H1 (cell line): ENCODE results near the gene PNLIP. TPM values are rescaled to one million over a fixed set of nuclear protein-coding genes. Genes with fewer than 3 reads are reported as not detected.

Experiments
- CTCF ChIA-PET: fragments of 300-600 bp; sonication (Branson Sonifier 250); formaldehyde crosslinking; loops from one replicate; lab custom pipeline; 2021; ENCODE audit not compliant: partially characterized antibody; lab: Charles Lee
- POLR2A ChIA-PET: fragments of 300-600 bp; sonication (Branson Sonifier 250); formaldehyde crosslinking; loops from one replicate; lab custom pipeline; 2021; ENCODE audit warnings: inconsistent platforms; ENCODE audit not compliant: partially characterized antibody; lab: Charles Lee
- DNase-seq, 2 experiments: peaks; one replicate each; pipeline versions ENCODE4 v3.0.0 to v3.0.0-alpha.2; 2010 to 2022; ENCODE audit warnings: low spot score in 2 of 2, low read depth in 1 of 2, mixed read lengths in 1 of 2
- FAIRE-seq: peaks from 2 replicates; lab custom pipeline; 2011; peaks lifted over from hg19 to GRCh38; lab: Jason Lieb, UNC
- H2AFZ ChIP-seq: 2 replicates; pipeline ENCODE4 v1.8.1; 2012; ENCODE audit warnings: low read length, inconsistent platforms
- H2AK5ac ChIP-seq: 2 replicates; pipeline ENCODE4 v1.6.1; 2013; ENCODE audit warnings: low read depth, low read length
- H2BK120ac ChIP-seq: replicated peaks from 2 replicates; pipeline ENCODE3; 2013; ENCODE audit warnings: low read depth, low read length, inconsistent platforms
- H2BK12ac ChIP-seq: 2 replicates; pipeline ENCODE4 v1.6.1; 2013; ENCODE audit warnings: low read depth, low read length
- H2BK15ac ChIP-seq: 2 replicates; pipeline ENCODE4 v1.6.1; 2013; ENCODE audit warnings: low read length
- H2BK20ac ChIP-seq: 2 replicates; pipeline ENCODE4 v1.6.1; 2013; ENCODE audit warnings: low read length
- H2BK5ac ChIP-seq: 2 replicates; pipeline ENCODE4 v1.6.1; 2013; ENCODE audit warnings: low read depth, low read length
- H3K14ac ChIP-seq: 2 replicates; pipeline ENCODE4 v1.6.1; 2013; ENCODE audit warnings: inconsistent platforms; ENCODE audit not compliant: insufficient read length
- H3K18ac ChIP-seq: 2 replicates; pipeline ENCODE4 v1.6.1; 2013; ENCODE audit warnings: low read length; ENCODE audit errors: extremely low read depth
- H3K23ac ChIP-seq: 2 replicates; pipeline ENCODE4 v1.6.1; 2013; ENCODE audit warnings: inconsistent platforms; ENCODE audit not compliant: insufficient read length
- H3K23me2 ChIP-seq: 2 replicates; pipeline ENCODE4 v1.6.1; 2013; ENCODE audit warnings: low read depth, low read length
- H3K27ac ChIP-seq: 2 replicates; pipeline ENCODE4 v1.6.1; 2011; ENCODE audit warnings: low read depth, low read length, inconsistent platforms
- H3K27me3 ChIP-seq, 4 experiments: replicated peaks in 1 of 4; 1 replicate in 1 of 4; 2 replicates in 3 of 4; pipeline versions ENCODE4 v1.6.1 to v1.8.1; 2011 to 2013; ENCODE audit warnings: low read length in 3 of 4, mild to moderate bottlenecking in 3 of 4, inconsistent platforms in 2 of 4, mixed read lengths in 2 of 4, moderate library complexity in 1 of 4; ENCODE audit not compliant: control insufficient read depth in 3 of 4, insufficient read depth in 3 of 4; ENCODE audit errors: extremely low read depth in 1 of 4
- H3K36me3 ChIP-seq, 4 experiments: 2 replicates each; pipeline versions ENCODE4 v1.6.1 to v1.8.1; 2011 to 2013; ENCODE audit warnings: mild to moderate bottlenecking in 4 of 4, low read length in 3 of 4, moderate library complexity in 2 of 4, control low read depth in 1 of 4, inconsistent platforms in 1 of 4; ENCODE audit not compliant: insufficient read depth in 4 of 4, control insufficient read depth in 2 of 4
- H3K4ac ChIP-seq: replicated peaks from 2 replicates; pipeline ENCODE3; 2013; ENCODE audit warnings: low read length, low read depth, mixed read lengths, inconsistent platforms; ENCODE audit not compliant: insufficient read length
- H3K4me1 ChIP-seq, 4 experiments: replicated peaks in 1 of 4; 1 replicate in 1 of 4; 2 replicates in 3 of 4; pipeline versions ENCODE4 v1.6.1 to v1.8.1; 2011 to 2013; ENCODE audit warnings: low read length in 3 of 4, inconsistent platforms in 2 of 4, mixed read lengths in 1 of 4; ENCODE audit not compliant: insufficient read depth in 4 of 4, control insufficient read depth in 3 of 4
- H3K4me2 ChIP-seq, 2 experiments: 2 replicates each; pipeline versions ENCODE4 v1.6.1 to v1.8.1; 2011 to 2013; ENCODE audit warnings: low read depth in 2 of 2, low read length in 2 of 2, control low read depth in 1 of 2, inconsistent platforms in 1 of 2, mild to moderate bottlenecking in 1 of 2; ENCODE audit not compliant: insufficient read depth in 1 of 2
- H3K4me3 ChIP-seq, 4 experiments: fragments of 200-600, 300-600 bp in 1 of 4; sonication (generic), shearing (Covaris generic), sonication (Bioruptor Twin) in 1 of 4; 2 replicates each; pipeline versions ENCODE4 v1.5.1 to v1.8.1; 2011 to 2016; ENCODE audit warnings: low read length in 4 of 4, low read depth in 3 of 4, control low read depth in 2 of 4, inconsistent platforms in 2 of 4, mild to moderate bottlenecking in 2 of 4, mixed read lengths in 1 of 4, moderate library complexity in 1 of 4; ENCODE audit not compliant: insufficient read depth in 2 of 4; ENCODE audit errors: extremely low read depth in 1 of 4
- H3K56ac ChIP-seq: replicated peaks from 2 replicates; pipeline ENCODE3; 2013; ENCODE audit warnings: low read depth, mild to moderate bottlenecking, mixed read lengths, low read length, inconsistent platforms; ENCODE audit not compliant: insufficient read length
- H3K79me1 ChIP-seq: 2 replicates; pipeline ENCODE4 v1.6.1; 2013; ENCODE audit warnings: low read depth, low read length, control low read depth
- H3K79me2 ChIP-seq, 2 experiments: 2 replicates each; pipeline versions ENCODE4 v1.6.1 to v1.8.1; 2012 to 2013; ENCODE audit warnings: low read length in 2 of 2, mild to moderate bottlenecking in 2 of 2, inconsistent platforms in 1 of 2; ENCODE audit not compliant: insufficient read depth in 2 of 2, control insufficient read depth in 1 of 2
- H3K9ac ChIP-seq, 4 experiments: replicated peaks in 1 of 4; 1 replicate in 1 of 4; 2 replicates in 3 of 4; pipeline versions ENCODE4 v1.6.1 to v1.8.1; 2011 to 2013; ENCODE audit warnings: low read depth in 3 of 4, low read length in 3 of 4, control low read depth in 2 of 4, mild to moderate bottlenecking in 2 of 4, moderate library complexity in 2 of 4, inconsistent platforms in 1 of 4; ENCODE audit errors: extremely low read depth in 1 of 4
- H3K9me3 ChIP-seq, 2 experiments: 2 replicates each; pipeline versions ENCODE4 v1.6.1 to v1.8.1; 2012 to 2013; ENCODE audit warnings: mild to moderate bottlenecking in 2 of 2, moderate library complexity in 2 of 2, control low read depth in 1 of 2, inconsistent platforms in 1 of 2, low read depth in 1 of 2, low read length in 1 of 2, mixed read lengths in 1 of 2; ENCODE audit not compliant: insufficient read depth in 2 of 2
- H4K20me1 ChIP-seq, 2 experiments: replicated peaks in 1 of 2; 2 replicates each; pipeline versions ENCODE3 to v1.8.1; 2011 to 2013; ENCODE audit warnings: inconsistent platforms in 2 of 2, low read length in 2 of 2, mild to moderate bottlenecking in 1 of 2; ENCODE audit not compliant: insufficient read depth in 2 of 2, control insufficient read depth in 1 of 2
- H4K5ac ChIP-seq: 2 replicates; pipeline ENCODE4 v1.6.1; 2013; ENCODE audit warnings: low read length, low read depth, mixed read lengths, inconsistent platforms; ENCODE audit not compliant: insufficient read length
- H4K8ac ChIP-seq: 2 replicates; pipeline ENCODE4 v1.8.0; 2013; ENCODE audit warnings: mild to moderate bottlenecking, moderate library complexity, low read length, inconsistent platforms; ENCODE audit not compliant: insufficient read depth; ENCODE audit errors: extremely low read depth
- H4K91ac ChIP-seq: replicated peaks from 2 replicates; pipeline ENCODE3; 2013; ENCODE audit warnings: low read length, mixed read lengths, inconsistent platforms; ENCODE audit not compliant: insufficient read length
- CHD1 ChIP-seq: IDR thresholded peaks from 2 replicates; pipeline ENCODE4 v1.6.1; 2012; ENCODE audit warnings: low read depth, low read length, improper control_type of control experiment
- CTBP2 ChIP-seq: IDR thresholded peaks from 2 replicates; pipeline ENCODE4 v1.7.0; 2011; ENCODE audit warnings: borderline replicate concordance, mild to moderate bottlenecking, moderate library complexity, mixed read lengths, low read length; ENCODE audit not compliant: insufficient read depth, insufficient read length
- EZH2 ChIP-seq: fragments of 200-600 bp; sonication (generic); IDR thresholded peaks from 2 replicates; pipeline ENCODE4 v1.7.1; 2012; ENCODE audit warnings: low read depth, mild to moderate bottlenecking, moderate library complexity, low read length, inconsistent platforms; ENCODE audit not compliant: severe bottlenecking
- GABPA ChIP-seq: IDR thresholded peaks from 2 replicates; pipeline ENCODE4 v1.6.1; 2011; ENCODE audit warnings: mild to moderate bottlenecking, low read length, moderate library complexity, borderline replicate concordance; ENCODE audit not compliant: insufficient read depth
- GTF2F1 ChIP-seq: IDR thresholded peaks from 2 replicates; pipeline ENCODE4 v1.6.1; 2012; ENCODE audit warnings: low read depth, low read length, improper control_type of control experiment, borderline replicate concordance
- MAFK ChIP-seq: IDR thresholded peaks from 2 replicates; pipeline ENCODE4 v1.6.1; 2012; ENCODE audit warnings: low read depth, mild to moderate bottlenecking, improper control_type of control experiment, low read length
- POLR2A ChIP-seq, 2 experiments: IDR thresholded peaks; 1 replicate in 1 of 2; 2 replicates in 1 of 2; pipeline ENCODE4 v1.6.1; 2011; ENCODE audit warnings: low read depth in 2 of 2, low read length in 2 of 2, mild to moderate bottlenecking in 2 of 2; ENCODE audit errors: control extremely low read depth in 1 of 2
- POU5F1 ChIP-seq: IDR thresholded peaks from 2 replicates; pipeline ENCODE4 v1.6.1; 2011; ENCODE audit warnings: low read depth, mild to moderate bottlenecking, low read length, moderate library complexity
- RAD21 ChIP-seq, 2 experiments: IDR thresholded peaks in 1 of 2; conservative IDR thresholded peaks in 1 of 2; 2 replicates each; pipeline ENCODE4 v1.6.1; 2011; ENCODE audit warnings: low read depth in 2 of 2, low read length in 2 of 2, improper control_type of control experiment in 1 of 2, inconsistent platforms in 1 of 2, mild to moderate bottlenecking in 1 of 2, moderate library complexity in 1 of 2
- RXRA ChIP-seq: IDR thresholded peaks from 2 replicates; pipeline ENCODE4 v1.6.1; 2011; ENCODE audit warnings: low read depth, mild to moderate bottlenecking, low read length, moderate library complexity; ENCODE audit not compliant: insufficient read depth
- SIN3A ChIP-seq, 2 experiments: IDR thresholded peaks in 1 of 2; conservative IDR thresholded peaks in 1 of 2; 2 replicates each; pipeline ENCODE4 v1.6.1; 2011 to 2012; ENCODE audit warnings: low read length in 2 of 2, improper control_type of control experiment in 1 of 2, low read depth in 1 of 2, mild to moderate bottlenecking in 1 of 2
- SIRT6 ChIP-seq: IDR thresholded peaks from one replicate; pipeline ENCODE4 v1.7.1; 2012; ENCODE audit warnings: low read length, inconsistent platforms
- TBP ChIP-seq: IDR thresholded peaks from 2 replicates; pipeline ENCODE4 v1.6.1; 2011; ENCODE audit warnings: low read depth, low read length, improper control_type of control experiment
- YY1 ChIP-seq: IDR thresholded peaks from 2 replicates; pipeline ENCODE4 v1.6.1; 2011; ENCODE audit warnings: low read depth, mild to moderate bottlenecking, low read length
- WGBS, 2 experiments: shearing (Covaris generic) in 1 of 2; methylation state at CpG; one replicate each; pipeline versions ENCODE4 v1.1.6 to v1.1.7; 2013 to 2015; ENCODE audit warnings: low lambda C conversion rate in 2 of 2, mixed read lengths in 2 of 2, inconsistent platforms in 1 of 2, low coverage in 1 of 2, missing lambda C conversion rate in 1 of 2; ENCODE audit not compliant: insufficient replicate concordance in 2 of 2, insufficient coverage in 1 of 2, insufficient read length in 1 of 2; ENCODE audit errors: extremely low coverage in 1 of 2, missing lambda C conversion rate in 1 of 2; 5-methylcytosine and 5-hydroxymethylcytosine counted together
- polyA plus RNA-seq, 7 experiments: library from polyadenylated mRNA; depleted of rRNA in 3 of 7; stranded (reverse) in 5 of 7; unstranded in 2 of 7; fragments of >200 nt in 5 of 7; fragments of 200-250 nt in 2 of 7; gene quantifications; 1 replicate in 5 of 7; 2 replicates in 1 of 7; 4 replicates in 1 of 7; pipeline versions ENCODE4 v1.2.1 to v1.2.3, GENCODE V29; 2011 to 2013; ENCODE audit warnings: missing spikeins in 2 of 7, mixed read lengths in 2 of 7
- total RNA-seq: library from RNA; stranded (reverse); fragmentation: NEBNext Ultra II Directional; extraction: Animal tissue kit (Norgen Biotek cat#: 25700); gene quantifications from 2 replicates; pipeline ENCODE4 v1.2.1, GENCODE V29; 2021

The PNLIP gene
- total and polyA plus RNA-seq, 2 of the 8 experiments (the other 6 are each of a cell fraction or from before 2014, with no cell fraction given) = not detected

DNA sequence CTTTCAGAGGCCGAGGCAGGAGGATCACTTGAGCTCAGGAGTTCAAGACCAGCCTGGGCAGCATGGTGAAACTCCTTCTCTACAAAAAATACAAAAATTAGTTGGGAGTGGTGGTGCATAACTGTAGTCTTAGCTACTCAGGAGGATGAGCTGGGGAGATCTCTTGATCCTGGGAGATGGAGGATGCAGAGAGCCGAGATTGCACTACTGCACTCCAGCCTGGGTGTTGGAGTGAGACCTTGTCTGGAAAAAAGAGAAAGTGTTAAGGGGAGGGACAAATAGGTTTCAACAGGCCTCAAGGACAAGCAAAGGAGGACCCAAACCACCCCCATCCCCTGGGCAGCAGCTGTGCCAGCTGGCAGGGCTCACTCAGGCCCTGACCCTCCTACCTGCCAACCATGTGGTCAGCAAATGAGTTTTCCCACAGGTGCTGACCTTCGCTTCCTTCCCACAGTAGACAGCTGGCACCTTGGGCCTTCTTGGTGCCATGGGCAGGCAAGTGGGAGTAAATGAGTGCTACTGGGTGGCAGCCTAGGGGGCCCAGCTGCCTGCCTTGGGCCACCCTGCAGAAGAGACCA, 69.6 kb downstream of the PNLIP start:
- Histone ChIP-seq H2BK5ac (no peak overlapping the region), H3K23me2 (no peaks in the 10 kb centered on the region), H3K4me2 (no peak overlapping the region), H3K9me3 (peaks cover under 1 to 1% of the 10 kb centered on the region in 2 experiments; a peak in 2 of 4 replicates), H3K18ac (no peak overlapping the region), H3K23ac (no peak overlapping the region), H2BK15ac (no peak overlapping the region), H2BK120ac (no peak overlapping the region), H2AK5ac (no peak overlapping the region), H3K27ac (no peak overlapping the region), H3K14ac (no peak overlapping the region), H3K27me3 (peaks cover 0 to 2% (median 0%) of the 10 kb centered on the region in 4 experiments; a peak in 2 of 7 replicates), H2BK12ac (no peak overlapping the region), H3K56ac (no peak overlapping the region), H3K36me3 (no peaks in the 10 kb centered on the region), H3K4ac (no peak overlapping the region), H3K4me3 (no peak overlapping the region), H3K9ac (no peak overlapping the region), H3K79me1 (no peaks in the 10 kb centered on the region), H4K91ac (no peak overlapping the region), H2BK20ac (no peak overlapping the region), H3K4me1 (no peaks in the 10 kb centered on the region; a peak in 1 of 7 replicates), H4K5ac (no peak overlapping the region), H2AFZ (no peak overlapping the region), H3K79me2 (no peaks in the 10 kb centered on the region), H4K20me1 (no peaks in the 10 kb centered on the region), H4K8ac (no peak overlapping the region)
- TF ChIP-seq TBP (no peak), RAD21 (IDR thresholded peaks at IDR 0.05 in 1 of 2, conservative IDR thresholded peaks at IDR 0.05 in 1 of 2; ENCODE audit: low read depth in 2 of 2, low read length in 2 of 2) (no peak), SIRT6 (no peak), GABPA (no peak), POU5F1 (no peak), CTBP2 (no peak), MAFK (no peak), POLR2A (IDR thresholded peaks at IDR 0.05; ENCODE audit: control extremely low read depth in 1 of 2, low read depth in 2 of 2, low read length in 2 of 2) (no peak), EZH2 (no peak), CHD1 (no peak), RXRA (no peak), GTF2F1 (no peak), YY1 (no peak), SIN3A (conservative IDR thresholded peaks at IDR 0.05 in 1 of 2, IDR thresholded peaks at IDR 0.05 in 1 of 2; ENCODE audit: low read depth in 1 of 2, low read length in 2 of 2) (no peak)
- FAIRE-seq (no peak), DNase-seq (no peak)
- POLR2A ChIA-PET = no interaction called here
- CTCF ChIA-PET = interaction anchor here (0.8 to 2.4 kb wide), 7 partner anchors 10 to 601 kb away, joined by 3 to 13 read pairs (median 4); no protein-coding TSS in a partner anchor
- 85% methylated on average over 3 of the region's 3 CpGs; no CpG with 5 or more reads in 1 of the 2 experiments for WGBS, 2 experiments
